ENCODE measurements around the gene UBE2D4.

DNA sequence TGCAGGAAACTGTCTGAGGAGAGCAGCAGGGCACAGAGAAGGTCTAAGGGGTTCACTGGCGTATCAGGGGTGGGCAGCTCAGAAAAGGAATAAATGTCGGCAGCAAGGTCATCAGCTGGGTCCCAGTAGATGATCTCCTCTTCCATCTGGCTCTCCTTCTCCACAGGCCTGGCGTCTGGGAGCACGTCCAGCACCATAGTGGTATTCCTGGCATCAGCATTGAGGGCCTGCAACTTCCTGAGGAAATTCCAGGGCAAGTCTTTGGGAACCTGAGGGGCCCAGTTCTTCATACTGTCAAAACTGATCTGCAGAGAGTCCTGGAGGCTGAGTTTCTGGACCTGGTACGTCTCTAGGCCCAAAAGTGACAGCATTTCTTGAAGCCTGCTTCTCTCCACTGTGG, 47.4 kb upstream of the UBE2D4 start:
- no peak for TF ChIP-seq ZNF696 (CRISPR knock-in tag; conservative IDR thresholded peaks at IDR 0.05)
- TF ChIP-seq RFX5 (IDR thresholded peaks at IDR 0.05; ENCODE audit: low read depth, low read length) = no peak
- TF ChIP-seq ATF3 (IDR thresholded peaks at IDR 0.05) = no peak
- TF ChIP-seq ATF3 (CRISPR knock-in tag; conservative IDR thresholded peaks at IDR 0.05) = no peak
- no peak for TF ChIP-seq POLR2AphosphoS5 (IDR thresholded peaks at IDR 0.05; ENCODE audit: control insufficient read depth, insufficient read depth, low read depth, low read length)
- TF ChIP-seq IRF9 (tag; IDR thresholded peaks at IDR 0.05) = no peak
- no peak for TF ChIP-seq RCOR1 (IDR thresholded peaks at IDR 0.05; ENCODE audit: borderline replicate concordance in 1 of 2, low read depth in 2 of 2, low read length in 2 of 2)
- no peak for TF ChIP-seq BHLHE40 (IDR thresholded peaks at IDR 0.05; ENCODE audit: low read length)
- TF ChIP-seq CC2D1A (IDR thresholded peaks at IDR 0.05) = no peak
